OCI-LY1 (cell line): Measurements from ENCODE around the gene IRX2.

Experiments
- H2AFZ ChIP-seq: fragments of 200-600 bp; sonication (generic), shearing (Covaris generic); 2 replicates; pipeline ENCODE4 v1.6.0; 2014; ENCODE audit warnings: antibody characterized with exemption, mild to moderate bottlenecking, low read length
- H3F3A ChIP-seq: fragments of 200-600 bp; sonication (generic), shearing (Covaris generic); 2 replicates; pipeline ENCODE4 v1.6.0; 2014; ENCODE audit warnings: mild to moderate bottlenecking, antibody characterized with exemption, low read length, moderate library complexity; ENCODE audit not compliant: insufficient read depth
- H3K27ac ChIP-seq: fragments of 200-600 bp; sonication (generic); 2 replicates; pipeline ENCODE4 v1.5.1; 2014; ENCODE audit warnings: low read length, mixed run types, mild to moderate bottlenecking, low read depth; ENCODE audit not compliant: poor library complexity, severe bottlenecking
- H3K27me3 ChIP-seq: fragments of 200-600 bp; sonication (generic); 2 replicates; pipeline ENCODE4 v1.6.0; 2014; ENCODE audit warnings: antibody characterized with exemption, mild to moderate bottlenecking, low read length, moderate library complexity; ENCODE audit not compliant: insufficient read depth
- H3K36me3 ChIP-seq: fragments of 200-600 bp; sonication (generic); 2 replicates; pipeline ENCODE4 v1.6.1; 2014; ENCODE audit warnings: mild to moderate bottlenecking, antibody characterized with exemption, low read length, moderate library complexity, mixed read lengths; ENCODE audit not compliant: insufficient read depth
- H3K4me1 ChIP-seq: fragments of 200-600 bp; sonication (generic); 2 replicates; pipeline ENCODE4 v1.5.1; 2014; ENCODE audit warnings: mild to moderate bottlenecking, low read length, moderate library complexity; ENCODE audit not compliant: insufficient read depth, severe bottlenecking
- H3K4me2 ChIP-seq: fragments of 200-600 bp; sonication (generic), shearing (Covaris generic); 2 replicates; pipeline ENCODE4 v1.6.1; 2014; ENCODE audit warnings: low read length
- H3K4me3 ChIP-seq: fragments of 200-600 bp; sonication (generic); 2 replicates; pipeline ENCODE4 v1.5.1; 2014; ENCODE audit warnings: low read length, low read depth, mild to moderate bottlenecking, mixed read lengths; ENCODE audit not compliant: poor library complexity, severe bottlenecking
- H3K79me2 ChIP-seq: fragments of 200-600 bp; shearing (Covaris generic); 2 replicates; pipeline ENCODE4 v1.6.1; 2016; ENCODE audit warnings: mixed run types, low read length, mixed read lengths; ENCODE audit not compliant: insufficient read depth
- H3K9ac ChIP-seq: fragments of 200-600 bp; sonication (generic), shearing (Covaris generic); 2 replicates; pipeline ENCODE4 v1.6.1; 2014; ENCODE audit warnings: mild to moderate bottlenecking, low read length, mixed read lengths
- H3K9me2 ChIP-seq: fragments of 200-600 bp; sonication (generic), shearing (Covaris generic); 2 replicates; pipeline ENCODE4 v1.6.1; 2014; ENCODE audit warnings: low read depth, mild to moderate bottlenecking, low read length, mixed read lengths
- H3K9me3 ChIP-seq: fragments of 200-600 bp; shearing (Covaris generic); 2 replicates; pipeline ENCODE4 v1.6.1; 2014; ENCODE audit warnings: low read length, mixed read lengths
- H4K20me1 ChIP-seq: fragments of 200-600 bp; sonication (generic), shearing (Covaris generic); 2 replicates; pipeline ENCODE4 v1.6.0; 2016; ENCODE audit warnings: mild to moderate bottlenecking, low read length; ENCODE audit not compliant: insufficient read depth
- EZH2 ChIP-seq: fragments of 200-600 bp; sonication (generic), shearing (Covaris generic); IDR thresholded peaks from 2 replicates; pipeline ENCODE4 v1.8.0; 2017; ENCODE audit warnings: borderline replicate concordance, mixed run types, mild to moderate bottlenecking, antibody characterized with exemption, low read length, moderate library complexity, mixed read lengths
- TF ChIP-seq, protein P1 (sequence below): fragments of 200-600 bp; sonication (generic), shearing (Covaris generic); IDR thresholded peaks from 2 replicates; pipeline ENCODE4 v1.5.1; 2017; ENCODE audit warnings: mild to moderate bottlenecking, antibody characterized with exemption, low read length, moderate library complexity, mixed read lengths

IRX2 gene

DNA sequence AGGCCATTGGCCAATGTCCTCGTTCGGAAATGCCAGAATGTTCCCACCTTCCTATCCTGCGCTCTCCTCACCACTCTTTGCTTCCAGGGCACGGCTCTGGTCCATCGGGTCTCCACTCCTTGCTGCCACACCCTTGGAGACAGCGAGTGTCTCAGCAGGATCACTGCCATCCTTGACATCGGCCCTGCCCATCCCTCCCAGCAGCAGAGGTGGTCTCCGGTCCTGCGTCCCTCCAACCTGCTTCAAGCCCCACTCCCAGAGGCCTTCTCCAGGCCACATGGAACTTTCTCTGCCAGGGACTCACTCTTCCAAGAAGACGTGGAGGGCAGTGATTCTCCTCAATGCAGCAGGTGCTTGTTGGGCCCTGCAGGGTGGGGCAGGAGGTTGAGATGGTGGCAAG, 42.7 kb downstream of the IRX2 start:
- H2AFZ ChIP-seq: no peak overlapping the region
- H3K79me2 ChIP-seq: no peaks in the 10 kb centered on the region
- H3K4me3 ChIP-seq: no peak overlapping the region
- no peaks in the 10 kb centered on the region for H4K20me1 ChIP-seq
- H3K27ac ChIP-seq: no peak overlapping the region
- H3K4me1 ChIP-seq: no peaks in the 10 kb centered on the region
- no peaks in the 10 kb centered on the region for H3K9me2 ChIP-seq
- H3K4me2 ChIP-seq: no peak overlapping the region
- no peaks in the 10 kb centered on the region for H3F3A ChIP-seq
- no peak overlapping the region for H3K9ac ChIP-seq
- TF ChIP-seq EZH2: no peak
- TF ChIP-seq, protein P1, sequence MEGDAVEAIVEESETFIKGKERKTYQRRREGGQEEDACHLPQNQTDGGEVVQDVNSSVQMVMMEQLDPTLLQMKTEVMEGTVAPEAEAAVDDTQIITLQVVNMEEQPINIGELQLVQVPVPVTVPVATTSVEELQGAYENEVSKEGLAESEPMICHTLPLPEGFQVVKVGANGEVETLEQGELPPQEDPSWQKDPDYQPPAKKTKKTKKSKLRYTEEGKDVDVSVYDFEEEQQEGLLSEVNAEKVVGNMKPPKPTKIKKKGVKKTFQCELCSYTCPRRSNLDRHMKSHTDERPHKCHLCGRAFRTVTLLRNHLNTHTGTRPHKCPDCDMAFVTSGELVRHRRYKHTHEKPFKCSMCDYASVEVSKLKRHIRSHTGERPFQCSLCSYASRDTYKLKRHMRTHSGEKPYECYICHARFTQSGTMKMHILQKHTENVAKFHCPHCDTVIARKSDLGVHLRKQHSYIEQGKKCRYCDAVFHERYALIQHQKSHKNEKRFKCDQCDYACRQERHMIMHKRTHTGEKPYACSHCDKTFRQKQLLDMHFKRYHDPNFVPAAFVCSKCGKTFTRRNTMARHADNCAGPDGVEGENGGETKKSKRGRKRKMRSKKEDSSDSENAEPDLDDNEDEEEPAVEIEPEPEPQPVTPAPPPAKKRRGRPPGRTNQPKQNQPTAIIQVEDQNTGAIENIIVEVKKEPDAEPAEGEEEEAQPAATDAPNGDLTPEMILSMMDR: no peak
- no peaks in the 10 kb centered on the region for H3K27me3 ChIP-seq
- no peaks in the 10 kb centered on the region for H3K36me3 ChIP-seq
- no peaks in the 10 kb centered on the region for H3K9me3 ChIP-seq

DNA sequence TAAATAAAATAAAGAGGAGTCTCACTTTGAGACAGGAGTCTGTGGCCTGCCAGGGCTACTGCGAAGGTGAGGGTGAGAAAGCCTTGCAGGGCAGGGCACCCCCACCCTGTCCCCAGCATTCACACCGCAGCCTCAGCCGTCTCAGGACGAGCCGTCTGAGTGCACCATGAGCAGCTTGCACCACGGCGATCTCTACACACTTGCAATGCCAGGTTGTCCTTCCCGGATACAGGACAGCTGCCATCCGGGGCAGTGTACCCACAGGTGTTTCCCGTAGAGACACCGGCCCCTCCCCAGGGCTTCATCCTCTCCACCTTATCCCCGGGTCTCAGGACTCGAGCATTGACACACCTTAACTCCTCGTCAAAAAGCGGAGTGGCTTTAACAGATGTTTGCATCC, 43.3 kb downstream of the IRX2 start:
- H3K9me3 ChIP-seq: no peaks in the 10 kb centered on the region
- H3K27me3 ChIP-seq: no peaks in the 10 kb centered on the region

DNA sequence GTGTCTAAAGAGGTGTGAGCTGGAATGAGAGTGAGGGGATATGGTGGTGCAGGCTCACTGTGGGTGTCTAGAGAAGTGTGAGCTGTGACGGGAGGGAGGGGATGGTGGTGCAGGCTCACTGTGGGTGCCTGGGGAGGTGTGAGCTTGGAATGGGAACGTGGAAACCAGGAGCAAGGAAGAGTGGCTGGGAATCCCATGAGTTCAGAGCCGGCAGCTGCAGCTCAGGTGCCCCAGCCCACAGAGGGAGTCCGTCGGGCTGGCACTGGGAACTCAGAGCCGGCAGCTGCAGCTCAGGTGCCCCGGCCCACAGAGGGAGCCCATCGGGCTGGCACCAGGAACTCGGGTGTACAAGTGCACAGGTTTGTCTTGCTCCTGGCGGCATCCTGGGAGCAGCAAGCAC, 45.6 kb downstream of the IRX2 start:
- H3K27ac ChIP-seq: no peak overlapping the region
- no peaks in the 10 kb centered on the region for H3K27me3 ChIP-seq
- no peaks in the 10 kb centered on the region for H3K4me1 ChIP-seq
- H3F3A ChIP-seq: no peaks in the 10 kb centered on the region
- no peaks in the 10 kb centered on the region for H4K20me1 ChIP-seq
- H3K4me2 ChIP-seq: no peak overlapping the region
- H3K79me2 ChIP-seq: no peaks in the 10 kb centered on the region
- H3K9me2 ChIP-seq: no peaks in the 10 kb centered on the region
- no peak overlapping the region for H3K4me3 ChIP-seq
- no peak overlapping the region for H2AFZ ChIP-seq
- TF ChIP-seq EZH2: no peak
- TF ChIP-seq, protein P1: no peak
- no peak overlapping the region for H3K9ac ChIP-seq
- no peaks in the 10 kb centered on the region for H3K9me3 ChIP-seq
- no peaks in the 10 kb centered on the region for H3K36me3 ChIP-seq

More for the DNA sequence above, 43.3 kb downstream of the IRX2 start:
- Histone ChIP-seq H3K27ac (no peak overlapping the region), H3K4me2 (no peak overlapping the region), H2AFZ (no peak overlapping the region), H3K4me1 (no peaks in the 10 kb centered on the region), H3K79me2 (no peaks in the 10 kb centered on the region), H3K4me3 (no peak overlapping the region), H3K36me3 (no peaks in the 10 kb centered on the region), H3K9ac (no peak overlapping the region), H3F3A (no peaks in the 10 kb centered on the region), H3K9me2 (no peaks in the 10 kb centered on the region), H4K20me1 (no peaks in the 10 kb centered on the region)
- TF ChIP-seq, protein P1: no peak
- no peak for TF ChIP-seq EZH2
